Motor neuron (in vitro differentiated cells): ENCODE measurements around the gene EXT2. TPM values are rescaled to one million over a fixed set of nuclear protein-coding genes. Genes with fewer than 3 reads are reported as not detected.

Experiments used
- ATAC-seq, 8 experiments: fragments of 200-7000 bp; cut with Tn5 transposase; replicated peaks in 6 of 8; 2 replicates each; pipeline ENCODE4 v1.8.0; 2021; ENCODE audit warnings: mild to moderate bottlenecking in 8 of 8, moderate library complexity in 8 of 8
- H3K27ac ChIP-seq, 2 donors: fragments of 250-450 bp; sonication (Bioruptor Pico); 2 replicates each; pipeline ENCODE4 v1.9.0; 2021; ENCODE audit warnings: antibody characterized with exemption in 2 of 2, mild to moderate bottlenecking in 2 of 2, moderate library complexity in 1 of 2
- H3K4me1 ChIP-seq, 2 donors: fragments of 250-450 bp; sonication (Bioruptor Pico); replicated peaks in 1 of 2; 2 replicates each; pipeline ENCODE4 v1.6.1; 2021; ENCODE audit warnings: antibody characterized with exemption in 2 of 2, mild to moderate bottlenecking in 2 of 2, moderate library complexity in 1 of 2
- H3K4me3 ChIP-seq, 5 donors: fragments of 250-450 bp; sonication (Bioruptor Pico); 2 replicates each; pipeline ENCODE4 v1.9.0; 2021; ENCODE audit warnings: antibody characterized with exemption in 5 of 5, mild to moderate bottlenecking in 5 of 5, moderate library complexity in 4 of 5
- WGBS, 10 experiments: fragments of 450-650 bp; shearing (Covaris generic); methylation state at CpG; one replicate each; pipeline ENCODE4 v1.0.0; 2022; 5-methylcytosine and 5-hydroxymethylcytosine counted together
- in situ Hi-C, 9 experiments: fragments of 400-800 bp; cut with MboI; loops; one replicate each; pipeline ENCODE4 v1.15.0; 2021; ENCODE audit warnings: low sequenced_read_pairs in 9 of 9, low pct_unique_long_range_greater_than_20kb in 2 of 9; ENCODE audit not compliant: unreplicated experiment in 9 of 9
- total RNA-seq, 8 experiments: library from RNA; unstranded; fragments of 300-600 nt; gene quantifications; 2 replicates each; pipeline versions ENCODE4 v1.2.3 to v1.2.4, GENCODE V29; 2022

EXT2 gene
- total RNA-seq, 8 experiments from 2014 or later: 29.3 to 96.9 (median 48.8) TPM

- ATAC-seq: no peak
- no peak overlapping the region for H3K27ac ChIP-seq
- WGBS, 10 experiments: 14 to 100% (median 80%) methylated on average over 1 to 2 of the region's 2 CpGs
- no peak overlapping the region for H3K4me3 ChIP-seq
- H3K4me1 ChIP-seq: peaks cover 3 to 16% of the 10 kb centered on the region in 2 donors
- in situ Hi-C loops: loop anchor here in 5 of 9 experiments (10.0 to 25.0 kb wide), 3 partner anchors 147 to 399 kb away; no protein-coding TSS in a partner anchor
These were observed 42.8 kb downstream of the EXT2 start for GRCh38 chr11:44138286-44138685.

GRCh38 chr11:44138980-44139379, 43.5 kb downstream of the EXT2 start:
- in situ Hi-C loops: loop anchor here in 5 of 9 experiments (10.0 to 25.0 kb wide), 3 partner anchors 146 to 398 kb away; no protein-coding TSS in a partner anchor
- Histone ChIP-seq H3K4me1 (peaks cover 3 to 16% of the 10 kb centered on the region in 2 donors), H3K4me3 (no peak overlapping the region), H3K27ac (no peak overlapping the region)
- no peak for ATAC-seq
- 8 to 100% (median 81%) methylated on average over 1 to 2 of the region's 2 CpGs for WGBS, 10 experiments

- WGBS, 10 experiments: 28 to 95% (median 64%) methylated on average over 3 to 13 of the region's 13 CpGs; no CpG with 5 or more reads in 1 of the 10 experiments
- peaks cover 3 to 16% of the 10 kb centered on the region in 2 donors for H3K4me1 ChIP-seq
- peak in 1 of 8 experiments; percentile 13 for ATAC-seq
- in situ Hi-C loops: loop anchor here in 5 of 9 experiments (10.0 to 25.0 kb wide), 3 partner anchors 145 to 398 kb away; no protein-coding TSS in a partner anchor
- no peak overlapping the region for H3K27ac ChIP-seq
- H3K4me3 ChIP-seq: no peak overlapping the region
These were observed 44.3 kb downstream of the EXT2 start for GRCh38 chr11:44139565-44140330.

GRCh38 chr11:44140372-44140771, 44.9 kb downstream of the EXT2 start:
- 63 to 100% (median 81%) methylated on average over 1 of the region's 1 CpG; no CpG with 5 or more reads in 6 of the 10 experiments for WGBS, 10 experiments
- in situ Hi-C loops: loop anchor here in 5 of 9 experiments (25.0 kb wide), 1 partner anchor 397 kb away; no protein-coding TSS in a partner anchor
- ATAC-seq: no peak

DNA sequence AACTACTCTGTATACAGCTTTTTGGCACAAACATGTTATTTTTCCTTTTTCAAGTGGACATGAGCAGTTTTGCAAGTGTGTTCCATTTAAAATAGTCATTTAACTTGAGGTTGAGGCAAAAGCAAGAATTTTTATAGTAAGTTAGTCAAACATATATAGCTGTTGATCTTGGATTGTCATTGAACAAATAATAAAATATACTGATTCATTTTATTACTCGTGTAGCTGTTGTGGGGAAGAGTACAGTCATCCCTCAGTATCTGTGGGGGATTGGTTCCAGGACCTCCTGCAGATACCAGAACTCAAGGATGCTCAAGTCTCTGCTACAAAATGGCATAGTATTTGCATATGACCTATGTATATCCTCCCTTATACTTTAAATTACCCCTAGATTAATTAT, 45.3 kb downstream of the EXT2 start:
- Histone ChIP-seq H3K27ac (no peak overlapping the region), H3K4me1 (peaks cover 3 to 16% of the 10 kb centered on the region in 2 donors), H3K4me3 (no peak overlapping the region)
- WGBS, 10 experiments: 50 to 63% methylated on average over 1 of the region's 1 CpG; no CpG with 5 or more reads in 8 of the 10 experiments
- no peak for ATAC-seq
- in situ Hi-C loops: loop anchor here in 5 of 9 experiments (25.0 kb wide), 1 partner anchor 396 kb away; no protein-coding TSS in a partner anchor

More at GRCh38 chr11:44140372-44140771, 44.9 kb downstream of the EXT2 start:
- H3K4me1 ChIP-seq: peaks cover 3 to 16% of the 10 kb centered on the region in 2 donors
- H3K4me3 ChIP-seq: no peak overlapping the region
- no peak overlapping the region for H3K27ac ChIP-seq

- no peak overlapping the region for H3K27ac ChIP-seq
- in situ Hi-C loops: loop anchor here in 5 of 9 experiments (25.0 kb wide), 1 partner anchor 393 kb away; no protein-coding TSS in a partner anchor
- H3K4me1 ChIP-seq: peaks cover 3 to 11% of the 10 kb centered on the region in 2 donors
- H3K4me3 ChIP-seq: no peak overlapping the region
- 17 to 100% (median 94%) methylated on average over 1 to 7 of the region's 7 CpGs for WGBS, 10 experiments
- ATAC-seq: no peak
These were observed 48.8 kb downstream of the EXT2 start for GRCh38 chr11:44143987-44144909.

DNA sequence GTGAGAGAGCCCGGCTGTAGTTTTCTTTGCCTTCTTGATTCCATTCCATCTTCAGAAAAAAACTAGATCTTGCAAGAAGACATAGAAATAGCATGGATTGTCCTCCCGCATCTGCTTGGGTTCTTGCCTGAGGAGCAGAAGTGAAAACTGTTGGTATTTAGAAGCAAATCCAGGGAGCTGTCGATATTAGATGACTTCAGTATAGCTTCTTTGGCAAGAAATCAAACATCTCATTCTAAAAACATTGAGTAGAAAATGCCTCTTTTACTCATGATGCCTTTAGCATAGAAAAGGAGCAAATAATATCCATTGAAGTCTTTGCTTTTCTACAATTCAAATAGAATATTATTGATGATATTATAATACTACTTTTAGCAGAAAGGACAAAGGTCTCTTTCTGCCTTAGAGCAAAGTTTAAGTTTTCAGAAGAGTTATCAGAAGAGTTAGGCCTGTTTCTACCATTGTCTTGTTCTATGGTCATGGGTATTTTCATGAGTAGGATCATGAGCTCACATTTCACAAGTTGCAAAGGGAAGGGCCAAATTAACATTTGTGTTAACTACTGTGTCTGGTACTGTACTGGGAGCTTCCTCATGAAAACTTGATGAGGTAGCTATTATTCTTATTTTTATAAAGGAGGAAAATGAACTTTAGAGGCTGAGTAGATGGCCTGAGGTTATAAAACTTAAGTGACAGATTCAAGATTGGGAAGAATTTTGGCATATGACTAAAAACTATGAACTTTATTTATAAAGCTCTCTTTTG, 49.7 kb downstream of the EXT2 start:
- H3K27ac ChIP-seq: no peak overlapping the region
- in situ Hi-C loops: loop anchor here in 5 of 9 experiments (25.0 kb wide), 1 partner anchor 392 kb away; no protein-coding TSS in a partner anchor
- H3K4me3 ChIP-seq: no peak overlapping the region
- peak in 2 of 8 experiments; percentile 85 to 91 for ATAC-seq
- WGBS, 10 experiments: 58 to 100% (median 98%) methylated on average over 1 to 3 of the region's 3 CpGs; no CpG with 5 or more reads in 2 of the 10 experiments
- peaks cover 0 to 2% of the 10 kb centered on the region in 2 donors for H3K4me1 ChIP-seq

- in situ Hi-C loops: loop anchor here in 5 of 9 experiments (25.0 kb wide), 1 partner anchor 390 kb away; no protein-coding TSS in a partner anchor
- Histone ChIP-seq H3K4me3 (no peak overlapping the region), H3K27ac (no peak overlapping the region), H3K4me1 (no peaks in the 10 kb centered on the region)
- WGBS, 10 experiments: 80 to 100% (median 100%) methylated on average over 1 to 2 of the region's 2 CpGs; no CpG with 5 or more reads in 1 of the 10 experiments
- ATAC-seq: no peak
These were observed 51.5 kb downstream of the EXT2 start for GRCh38 chr11:44146931-44147330.

DNA sequence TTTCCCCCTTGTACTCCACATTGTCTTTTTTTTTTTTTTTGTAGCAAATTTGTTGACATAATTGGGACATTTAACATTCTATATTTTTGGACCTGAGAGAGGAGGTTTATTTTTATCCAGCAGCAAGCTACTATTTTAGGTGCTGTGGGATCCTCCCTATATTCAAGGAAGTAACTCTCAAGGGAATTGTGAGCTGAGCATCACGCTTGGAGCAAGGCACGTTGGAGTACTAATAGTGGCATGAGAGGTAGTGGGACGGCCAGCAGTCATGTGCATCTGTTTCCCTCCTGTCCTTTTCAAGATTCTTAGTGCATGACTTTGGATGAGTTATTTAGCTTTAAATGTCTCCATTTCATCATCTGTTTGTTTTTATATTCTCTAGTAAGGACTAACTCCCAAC, 52.3 kb downstream of the EXT2 start:
- Histone ChIP-seq H3K27ac (no peak overlapping the region), H3K4me1 (no peaks in the 10 kb centered on the region), H3K4me3 (no peak overlapping the region)
- no peak for ATAC-seq
- WGBS, 10 experiments: 45 to 100% (median 84%) methylated on average over 1 to 3 of the region's 3 CpGs; no CpG with 5 or more reads in 4 of the 10 experiments
- in situ Hi-C loops: loop anchor here in 5 of 9 experiments (25.0 kb wide), 1 partner anchor 390 kb away; no protein-coding TSS in a partner anchor

- no peak overlapping the region for H3K4me3 ChIP-seq
- in situ Hi-C loops: loop anchor here in 5 of 9 experiments (25.0 kb wide), 1 partner anchor 388 kb away; no protein-coding TSS in a partner anchor
- H3K4me1 ChIP-seq: no peaks in the 10 kb centered on the region
- no peak for ATAC-seq
- H3K27ac ChIP-seq: no peak overlapping the region
- WGBS, 10 experiments: 58 to 100% (median 83%) methylated on average over 1 to 2 of the region's 2 CpGs; no CpG with 5 or more reads in 3 of the 10 experiments
These were observed 54.2 kb downstream of the EXT2 start for GRCh38 chr11:44149651-44150050.

- in situ Hi-C loops: no loop called here
- Histone ChIP-seq H3K4me3 (no peak overlapping the region), H3K27ac (no peak overlapping the region), H3K4me1 (no peaks in the 10 kb centered on the region)
- WGBS, 10 experiments: 70 to 100% (median 100%) methylated on average over 1 of the region's 1 CpG; no CpG with 5 or more reads in 3 of the 10 experiments
- ATAC-seq: no peak
These were observed 54.9 kb downstream of the EXT2 start for GRCh38 chr11:44150401-44150800.

DNA sequence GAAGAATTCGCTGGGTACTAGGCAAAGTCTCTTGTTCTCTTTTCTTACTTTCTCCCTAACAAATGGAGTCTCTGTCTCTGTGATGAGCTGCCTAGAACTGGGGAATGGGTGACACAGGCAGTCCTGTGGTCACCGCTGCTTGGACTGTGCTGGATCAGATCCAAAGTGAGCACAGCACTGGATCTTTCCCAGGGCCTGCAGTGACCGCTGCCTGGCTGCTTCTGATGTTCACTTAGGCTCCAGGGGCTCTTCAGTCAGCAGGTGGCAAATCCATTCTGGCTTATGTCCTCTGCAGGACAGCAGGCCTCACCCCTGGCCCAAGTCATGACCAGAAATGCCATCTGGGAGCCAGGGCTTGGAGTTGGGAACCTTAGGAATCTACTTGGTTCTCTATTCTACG, 61.5 kb downstream of the EXT2 start:
- WGBS, 10 experiments: 80 to 100% (median 100%) methylated on average over 1 to 4 of the region's 4 CpGs; no CpG with 5 or more reads in 3 of the 10 experiments
- Histone ChIP-seq H3K4me1 (no peaks in the 10 kb centered on the region), H3K4me3 (no peak overlapping the region), H3K27ac (no peak overlapping the region)
- no peak for ATAC-seq
- in situ Hi-C loops: no loop called here
